ENCODE results near the gene GDAP2.

The GDAP2 gene

DNA sequence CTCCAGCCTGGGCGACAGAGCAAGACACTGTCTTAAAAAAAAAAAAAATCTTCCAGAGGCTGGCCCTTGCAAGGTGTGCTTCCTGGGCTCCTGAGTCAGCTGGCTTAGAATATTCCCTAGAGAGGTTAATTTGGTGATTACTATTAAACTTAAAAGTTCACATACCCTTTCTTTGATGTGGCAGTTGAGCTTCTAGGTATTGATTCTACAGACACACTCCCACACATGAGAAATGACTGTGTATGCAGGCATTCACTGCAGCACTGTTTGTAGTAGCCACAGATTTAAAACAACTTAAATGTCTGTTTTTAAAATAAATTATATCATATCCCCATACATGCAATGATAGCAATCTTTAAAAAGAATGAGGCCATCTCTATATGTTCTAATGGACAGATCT is 93.4 kb downstream of the GDAP2 start:
- TF ChIP-seq, protein P1, sequence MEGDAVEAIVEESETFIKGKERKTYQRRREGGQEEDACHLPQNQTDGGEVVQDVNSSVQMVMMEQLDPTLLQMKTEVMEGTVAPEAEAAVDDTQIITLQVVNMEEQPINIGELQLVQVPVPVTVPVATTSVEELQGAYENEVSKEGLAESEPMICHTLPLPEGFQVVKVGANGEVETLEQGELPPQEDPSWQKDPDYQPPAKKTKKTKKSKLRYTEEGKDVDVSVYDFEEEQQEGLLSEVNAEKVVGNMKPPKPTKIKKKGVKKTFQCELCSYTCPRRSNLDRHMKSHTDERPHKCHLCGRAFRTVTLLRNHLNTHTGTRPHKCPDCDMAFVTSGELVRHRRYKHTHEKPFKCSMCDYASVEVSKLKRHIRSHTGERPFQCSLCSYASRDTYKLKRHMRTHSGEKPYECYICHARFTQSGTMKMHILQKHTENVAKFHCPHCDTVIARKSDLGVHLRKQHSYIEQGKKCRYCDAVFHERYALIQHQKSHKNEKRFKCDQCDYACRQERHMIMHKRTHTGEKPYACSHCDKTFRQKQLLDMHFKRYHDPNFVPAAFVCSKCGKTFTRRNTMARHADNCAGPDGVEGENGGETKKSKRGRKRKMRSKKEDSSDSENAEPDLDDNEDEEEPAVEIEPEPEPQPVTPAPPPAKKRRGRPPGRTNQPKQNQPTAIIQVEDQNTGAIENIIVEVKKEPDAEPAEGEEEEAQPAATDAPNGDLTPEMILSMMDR (IDR thresholded peaks at IDR 0.05; ENCODE audit: low read depth, low read length): no peak
- DNase-seq: no peak
- no peaks in the 10 kb centered on the region for H3K4me1 ChIP-seq

GRCh38 chr1:117834416-117834815 is 95.0 kb downstream of the GDAP2 start:
- no peak for DNase-seq
- H3K4me1 ChIP-seq: no peaks in the 10 kb centered on the region
- H3K9me3 ChIP-seq: no peaks in the 10 kb centered on the region
- TF ChIP-seq, protein P1 (IDR thresholded peaks at IDR 0.05; ENCODE audit: low read depth, low read length): no peak
- H3K36me3 ChIP-seq: no peaks in the 10 kb centered on the region; the same call in 1 of the 2 replicates
- no peaks in the 10 kb centered on the region for H3K27me3 ChIP-seq
- H3K4me3 ChIP-seq (ENCODE audit: low read depth, low read length): no peak overlapping the region

More for the DNA sequence above, 93.4 kb downstream of the GDAP2 start:
- Histone ChIP-seq H3K9me3 (no peaks in the 10 kb centered on the region), H3K4me3 (ENCODE audit: low read depth, low read length) (no peak overlapping the region), H3K27me3 (no peaks in the 10 kb centered on the region), H3K36me3 (no peaks in the 10 kb centered on the region; the same call in 1 of the 2 replicates)

- no peaks in the 10 kb centered on the region for H3K4me1 ChIP-seq
- no peaks in the 10 kb centered on the region for H3K9me3 ChIP-seq
- no peaks in the 10 kb centered on the region for H3K27me3 ChIP-seq
- DNase-seq: no peak
- H3K36me3 ChIP-seq: no peaks in the 10 kb centered on the region; the same call in 1 of the 2 replicates
- TF ChIP-seq, protein P1 (IDR thresholded peaks at IDR 0.05; ENCODE audit: low read depth, low read length): no peak
- no peak overlapping the region for H3K4me3 ChIP-seq (ENCODE audit: low read depth, low read length)
Observed at GRCh38 chr1:117832453-117832852, 97.0 kb downstream of the GDAP2 start.

- TF ChIP-seq, protein P1 (IDR thresholded peaks at IDR 0.05; ENCODE audit: low read depth, low read length): no peak
Observed at GRCh38 chr1:117830222-117830621, 99.2 kb downstream of the GDAP2 start.

DNA sequence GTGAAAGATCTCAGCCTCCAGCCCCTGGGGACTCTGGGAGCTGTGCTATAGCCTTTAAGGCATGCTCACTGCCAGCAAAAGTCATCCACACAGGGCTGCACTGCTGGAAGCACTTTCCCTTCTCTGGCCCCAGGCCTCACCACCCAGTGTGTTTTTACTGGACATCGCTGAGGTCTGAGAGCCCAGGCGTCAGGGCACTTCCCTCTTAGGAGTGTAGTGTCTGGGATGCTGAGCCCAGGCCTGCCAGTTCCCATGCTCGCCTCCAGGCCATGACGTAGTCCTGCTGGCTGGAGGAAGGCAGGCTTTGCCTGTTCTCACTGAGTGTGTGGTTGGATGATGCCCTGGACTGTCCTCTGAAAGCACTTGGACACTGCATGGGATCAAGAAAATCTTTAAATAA is 101.2 kb downstream of the GDAP2 start:
- Histone ChIP-seq H3K4me3 (ENCODE audit: low read depth, low read length) (no peak overlapping the region), H3K9me3 (no peaks in the 10 kb centered on the region), H3K27me3 (no peaks in the 10 kb centered on the region), H3K36me3 (no peaks in the 10 kb centered on the region), H3K4me1 (peaks cover 8% of the 10 kb centered on the region)
- peak; percentile 33 for DNase-seq
- TF ChIP-seq, protein P1 (IDR thresholded peaks at IDR 0.05; ENCODE audit: low read depth, low read length): no peak

More at GRCh38 chr1:117830222-117830621, 99.2 kb downstream of the GDAP2 start:
- no peak for DNase-seq
- Histone ChIP-seq H3K36me3 (no peaks in the 10 kb centered on the region; the same call in 1 of the 2 replicates), H3K9me3 (no peaks in the 10 kb centered on the region), H3K4me3 (ENCODE audit: low read depth, low read length) (no peak overlapping the region), H3K4me1 (peaks cover 8% of the 10 kb centered on the region), H3K27me3 (no peaks in the 10 kb centered on the region)

DNA sequence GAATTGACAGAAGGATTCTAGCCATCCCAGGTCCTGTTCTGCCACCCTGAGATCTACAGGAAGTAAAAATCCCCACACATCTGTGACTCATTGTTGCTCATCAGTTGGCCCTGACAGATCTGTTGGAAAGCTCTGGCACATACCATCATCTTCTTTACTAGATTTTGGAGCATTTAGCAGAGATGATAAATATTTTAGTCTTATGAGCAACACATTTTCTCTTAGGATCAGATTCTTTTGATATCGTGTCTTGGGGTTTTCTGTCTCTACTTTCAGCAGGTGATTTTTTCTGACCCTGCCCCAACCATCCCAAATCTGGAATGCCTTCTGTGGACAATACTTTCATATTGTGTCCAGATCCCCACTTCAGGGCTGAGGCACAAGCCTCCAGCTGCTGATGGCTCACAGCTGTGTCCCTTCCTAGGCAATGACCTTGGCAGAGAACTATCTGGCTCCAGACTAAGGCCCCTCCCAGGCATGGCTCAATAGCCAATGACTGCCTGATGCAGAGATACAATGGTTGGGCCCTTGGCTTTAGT is 102.8 kb downstream of the GDAP2 start:
- peak; percentile 24 for DNase-seq
- Histone ChIP-seq H3K27me3 (no peaks in the 10 kb centered on the region), H3K4me1 (peaks cover 8% of the 10 kb centered on the region)

More for the DNA sequence above, 102.8 kb downstream of the GDAP2 start:
- H3K36me3 ChIP-seq: no peaks in the 10 kb centered on the region
- H3K9me3 ChIP-seq: no peaks in the 10 kb centered on the region
- TF ChIP-seq, protein P1 (IDR thresholded peaks at IDR 0.05; ENCODE audit: low read depth, low read length): no peak
- H3K4me3 ChIP-seq (ENCODE audit: low read depth, low read length): no peak overlapping the region

All from BE2C (cell line).